ENCODE measurements around the gene SAA1.

The SAA1 gene

GRCh38 chr11:18265949-18266348 is at the start of gene SAA1:
Gene SAA1 (plus strand): TSS chr11:18266264. CDS start chr11:18266888, 624 bp downstream.
- Mint-ChIP-seq H3K27me3 (no peaks in the 10 kb centered on the region), H3K4me1 (peaks cover 27% of the 10 kb centered on the region), H3K9me3 (peaks cover 2% of the 10 kb centered on the region), H3K36me3 (peaks cover 2% of the 10 kb centered on the region), H3K27ac (peak within 1 kb of the TSS; percentile 90), H3K4me3 (no peak within 1 kb of the TSS)
- DNase-seq (ENCODE audit: low spot score in 2 of 2) = no peak
- no peak for ATAC-seq (ENCODE audit: low read depth)

- H3K9me3 Mint-ChIP-seq = peaks cover 6% of the 10 kb centered on the region
- H3K4me1 Mint-ChIP-seq = peaks cover 14% of the 10 kb centered on the region
- H3K36me3 Mint-ChIP-seq = peaks cover 7% of the 10 kb centered on the region
- no peak for ATAC-seq (ENCODE audit: low read depth)
- DNase-seq (ENCODE audit: low spot score in 2 of 2) = no peak
- no peak overlapping the region for H3K4me3 Mint-ChIP-seq
- H3K27ac Mint-ChIP-seq = no peak overlapping the region
- no peaks in the 10 kb centered on the region for H3K27me3 Mint-ChIP-seq
Measured at GRCh38 chr11:18221274-18221876, 44.7 kb upstream of the SAA1 start.

GRCh38 chr11:18222814-18223421 is 43.1 kb upstream of the SAA1 start:
- Mint-ChIP-seq H3K4me1 (peaks cover 16% of the 10 kb centered on the region), H3K27me3 (no peaks in the 10 kb centered on the region), H3K9me3 (peaks cover 6% of the 10 kb centered on the region), H3K27ac (no peak overlapping the region), H3K36me3 (peaks cover 7% of the 10 kb centered on the region), H3K4me3 (no peak overlapping the region)
- no peak for DNase-seq (ENCODE audit: low spot score in 2 of 2)
- no peak for ATAC-seq (ENCODE audit: low read depth)

- Mint-ChIP-seq H3K4me3 (no peak overlapping the region), H3K36me3 (peaks cover 10% of the 10 kb centered on the region), H3K9me3 (peaks cover 13% of the 10 kb centered on the region), H3K4me1 (peaks cover 23% of the 10 kb centered on the region), H3K27me3 (no peaks in the 10 kb centered on the region), H3K27ac (no peak overlapping the region)
- no peak for ATAC-seq (ENCODE audit: low read depth)
- no peak for DNase-seq (ENCODE audit: low spot score in 2 of 2)
Measured at GRCh38 chr11:18223591-18224387, 42.3 kb upstream of the SAA1 start.

- DNase-seq (ENCODE audit: low spot score in 2 of 2) (no peak), ATAC-seq (ENCODE audit: low read depth) (no peak)
- H3K9me3 Mint-ChIP-seq = peaks cover 8% of the 10 kb centered on the region
- H3K27ac Mint-ChIP-seq = no peak overlapping the region
- H3K4me1 Mint-ChIP-seq = peaks cover 30% of the 10 kb centered on the region
- peak overlapping the region; percentile 19 for H3K4me3 Mint-ChIP-seq
- no peaks in the 10 kb centered on the region for H3K27me3 Mint-ChIP-seq
- H3K36me3 Mint-ChIP-seq = peaks cover 6% of the 10 kb centered on the region
Measured at GRCh38 chr11:18225913-18226312, 40.2 kb upstream of the SAA1 start.

GRCh38 chr11:18229501-18229900 is 36.6 kb upstream of the SAA1 start:
- Mint-ChIP-seq H3K9me3 (peaks cover 8% of the 10 kb centered on the region), H3K27ac (peak overlapping the region; percentile 80), H3K4me1 (peaks cover 23% of the 10 kb centered on the region), H3K36me3 (peaks cover 4% of the 10 kb centered on the region), H3K4me3 (peak overlapping the region; percentile 17), H3K27me3 (no peaks in the 10 kb centered on the region)
- ATAC-seq (ENCODE audit: low read depth) (peak; percentile 97), DNase-seq (ENCODE audit: low spot score in 2 of 2) (no peak)

GRCh38 chr11:18230859-18231258 is 35.2 kb upstream of the SAA1 start:
- DNase-seq (ENCODE audit: low spot score in 2 of 2) (no peak), ATAC-seq (ENCODE audit: low read depth) (no peak)
- Mint-ChIP-seq H3K27ac (no peak overlapping the region), H3K36me3 (peaks cover 4% of the 10 kb centered on the region), H3K27me3 (no peaks in the 10 kb centered on the region), H3K4me1 (peaks cover 18% of the 10 kb centered on the region), H3K9me3 (peaks cover 8% of the 10 kb centered on the region), H3K4me3 (no peak overlapping the region)

GRCh38 chr11:18233912-18234311 is 32.2 kb upstream of the SAA1 start:
- ATAC-seq (ENCODE audit: low read depth) (no peak), DNase-seq (ENCODE audit: low spot score in 2 of 2) (no peak)
- Mint-ChIP-seq H3K27ac (no peak overlapping the region), H3K4me3 (no peak overlapping the region), H3K27me3 (no peaks in the 10 kb centered on the region), H3K36me3 (no peaks in the 10 kb centered on the region), H3K9me3 (peaks cover under 1% of the 10 kb centered on the region), H3K4me1 (peaks cover 5% of the 10 kb centered on the region)

GRCh38 chr11:18235394-18236334 is 30.4 kb upstream of the SAA1 start:
- Mint-ChIP-seq H3K36me3 (peaks cover 4% of the 10 kb centered on the region), H3K4me1 (no peaks in the 10 kb centered on the region), H3K9me3 (peaks cover under 1% of the 10 kb centered on the region), H3K4me3 (no peak overlapping the region), H3K27me3 (peaks cover 6% of the 10 kb centered on the region), H3K27ac (no peak overlapping the region)
- no peak for DNase-seq (ENCODE audit: low spot score in 2 of 2)
- no peak for ATAC-seq (ENCODE audit: low read depth)

GRCh38 chr11:18236664-18237356 is 29.3 kb upstream of the SAA1 start, which contains the start of gene SAA4:
Gene SAA4 (minus strand): TSS chr11:18236802. CDS start chr11:18235926, 876 bp downstream.
- H3K9me3 Mint-ChIP-seq = peaks cover 2% of the 10 kb centered on the region
- no peak for DNase-seq (ENCODE audit: low spot score in 2 of 2)
- peaks cover 6% of the 10 kb centered on the region for H3K27me3 Mint-ChIP-seq
- no peak within 1 kb of the TSS for H3K4me3 Mint-ChIP-seq
- no peaks in the 10 kb centered on the region for H3K4me1 Mint-ChIP-seq
- no peak for ATAC-seq (ENCODE audit: low read depth)
- H3K36me3 Mint-ChIP-seq = peaks cover 5% of the 10 kb centered on the region
- H3K27ac Mint-ChIP-seq = no peak within 1 kb of the TSS

- Mint-ChIP-seq H3K27ac (no peak overlapping the region), H3K4me3 (no peak overlapping the region), H3K9me3 (peaks cover 4% of the 10 kb centered on the region), H3K36me3 (peaks cover 5% of the 10 kb centered on the region), H3K4me1 (peaks cover 4% of the 10 kb centered on the region), H3K27me3 (peaks cover 6% of the 10 kb centered on the region)
- DNase-seq (ENCODE audit: low spot score in 2 of 2) (no peak), ATAC-seq (ENCODE audit: low read depth) (no peak)
Measured at GRCh38 chr11:18239655-18240054, 26.4 kb upstream of the SAA1 start.

- Mint-ChIP-seq H3K4me3 (no peak overlapping the region), H3K9me3 (peaks cover 4% of the 10 kb centered on the region), H3K27me3 (peaks cover 6% of the 10 kb centered on the region), H3K36me3 (peaks cover 5% of the 10 kb centered on the region), H3K4me1 (peaks cover 14% of the 10 kb centered on the region), H3K27ac (no peak overlapping the region)
- DNase-seq (ENCODE audit: low spot score in 2 of 2) (peak; percentile 62 to 63), ATAC-seq (ENCODE audit: low read depth) (peak; percentile 13)
Measured at GRCh38 chr11:18243783-18244362, 22.2 kb upstream of the SAA1 start.

- peaks cover 14% of the 10 kb centered on the region for H3K4me1 Mint-ChIP-seq
- H3K27me3 Mint-ChIP-seq = no peaks in the 10 kb centered on the region
- peaks cover 4% of the 10 kb centered on the region for H3K9me3 Mint-ChIP-seq
- ATAC-seq (ENCODE audit: low read depth) (no peak), DNase-seq (ENCODE audit: low spot score in 2 of 2) (no peak)
- H3K4me3 Mint-ChIP-seq = no peak overlapping the region
- H3K27ac Mint-ChIP-seq = peak overlapping the region; percentile 2
- peaks cover 2% of the 10 kb centered on the region for H3K36me3 Mint-ChIP-seq
Measured at GRCh38 chr11:18245396-18245795, 20.7 kb upstream of the SAA1 start.
